KMS-11 (cell line): ENCODE data around the gene DAPK3.

Experiments used
- H2AFZ ChIP-seq: fragments of 200-600 bp; sonication (generic); 2 replicates; pipeline ENCODE4 v1.6.1; 2016; ENCODE audit warnings: antibody characterized with exemption, mixed run types, low read depth
- H3K27ac ChIP-seq: fragments of 200-600 bp; sonication (generic); 2 replicates; pipeline ENCODE4 v1.6.1; 2016; ENCODE audit warnings: mild to moderate bottlenecking, mixed run types
- H3K27me3 ChIP-seq: fragments of 200-600 bp; sonication (generic); 2 replicates; pipeline ENCODE4 v1.6.1; 2017; ENCODE audit warnings: mild to moderate bottlenecking, low read depth, mixed run types, moderate library complexity; ENCODE audit not compliant: insufficient read depth
- H3K36me3 ChIP-seq: fragments of 200-600 bp; sonication (generic); 2 replicates; pipeline ENCODE4 v1.6.1; 2017; ENCODE audit warnings: mild to moderate bottlenecking, mixed run types; ENCODE audit not compliant: insufficient read depth
- H3K4me1 ChIP-seq: fragments of 200-600 bp; sonication (generic); 2 replicates; pipeline ENCODE4 v1.6.1; 2016; ENCODE audit warnings: mild to moderate bottlenecking, low read depth, mixed run types; ENCODE audit not compliant: poor library complexity, severe bottlenecking
- H3K4me2 ChIP-seq: fragments of 200-600 bp; sonication (generic); 2 replicates; pipeline ENCODE4 v1.7.0; 2016; ENCODE audit warnings: mild to moderate bottlenecking, mixed run types
- H3K4me3 ChIP-seq: fragments of 200-600 bp; sonication (generic); IDR thresholded peaks from 2 replicates; pipeline ENCODE4 v1.6.1; 2017; ENCODE audit warnings: low read depth, low read length, mixed read lengths; ENCODE audit not compliant: insufficient read depth
- H3K79me2 ChIP-seq: fragments of 200-600 bp; sonication (generic); 2 replicates; pipeline ENCODE4 v1.6.1; 2016; ENCODE audit warnings: low read depth, mixed run types; ENCODE audit not compliant: insufficient read depth
- H3K9ac ChIP-seq: fragments of 200-600 bp; sonication (generic); 2 replicates; pipeline ENCODE4 v1.6.1; 2016; ENCODE audit warnings: mild to moderate bottlenecking, mixed run types
- H4K20me1 ChIP-seq: fragments of 200-600 bp; sonication (generic); 2 replicates; pipeline ENCODE4 v1.6.1; 2016; ENCODE audit warnings: mild to moderate bottlenecking, mixed run types; ENCODE audit not compliant: insufficient read depth
- CTCF ChIP-seq: fragments of 200-600 bp; sonication (generic); conservative IDR thresholded peaks from 2 replicates; pipeline ENCODE4 v1.6.1; 2017; ENCODE audit warnings: low read depth, mild to moderate bottlenecking, antibody characterized with exemption, low read length, moderate library complexity, mixed read lengths

Gene DAPK3

DNA sequence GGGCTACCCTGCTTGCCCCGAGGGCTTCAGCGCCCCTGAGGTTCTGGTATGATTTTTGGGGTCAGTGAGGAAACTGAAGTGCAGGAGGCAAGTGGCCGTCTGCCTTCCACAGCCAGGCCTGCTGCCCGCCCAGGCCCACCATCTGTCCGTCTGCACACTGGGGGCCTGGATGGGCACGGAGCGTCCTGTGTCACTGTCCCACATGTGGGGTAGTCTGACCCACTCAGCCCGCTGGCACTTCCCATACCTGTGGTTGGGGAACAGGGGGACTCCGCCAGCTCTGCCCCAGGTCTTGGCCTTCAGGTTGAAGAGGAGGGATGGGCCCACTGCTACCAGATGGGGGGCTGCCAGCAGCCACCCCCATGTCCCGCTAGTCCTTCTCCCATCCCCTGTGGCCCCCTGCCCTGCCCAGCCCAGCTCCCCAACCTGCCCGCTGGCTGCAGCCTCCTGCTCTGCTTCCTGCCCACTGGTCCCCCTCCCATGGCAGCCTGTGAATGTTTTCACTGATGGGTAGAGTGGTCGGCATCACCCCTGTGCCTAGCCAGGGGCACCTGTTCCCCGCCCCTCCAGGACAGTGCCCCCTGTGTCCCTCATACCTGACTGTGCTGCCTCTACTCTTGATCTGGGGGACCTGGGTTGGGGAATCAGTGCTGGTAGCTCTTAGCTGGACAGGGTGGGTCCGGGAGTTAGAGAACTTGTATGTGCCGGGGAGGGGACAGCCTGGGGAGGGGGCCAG is 46.2 kb upstream of the DAPK3 start:
- H3K4me3 ChIP-seq = no peak overlapping the region
- no peak overlapping the region for H3K9ac ChIP-seq
- H3K79me2 ChIP-seq = peaks cover 4% of the 10 kb centered on the region; the same call in 1 of the 2 replicates
- H3K4me2 ChIP-seq = no peak overlapping the region
- no peaks in the 10 kb centered on the region for H3K4me1 ChIP-seq
- no peaks in the 10 kb centered on the region for H4K20me1 ChIP-seq
- H2AFZ ChIP-seq = no peak overlapping the region
- no peaks in the 10 kb centered on the region for H3K27me3 ChIP-seq
- H3K27ac ChIP-seq = no peak overlapping the region
- H3K36me3 ChIP-seq = no peaks in the 10 kb centered on the region
- TF ChIP-seq CTCF = no peak

- no peak overlapping the region for H3K4me3 ChIP-seq
- no peak overlapping the region for H3K9ac ChIP-seq
- H2AFZ ChIP-seq = no peak overlapping the region
- no peaks in the 10 kb centered on the region for H3K27me3 ChIP-seq
- no peaks in the 10 kb centered on the region for H3K4me1 ChIP-seq
- H3K36me3 ChIP-seq = no peaks in the 10 kb centered on the region
- no peaks in the 10 kb centered on the region for H4K20me1 ChIP-seq
- H3K79me2 ChIP-seq = peaks cover 4% of the 10 kb centered on the region; the same call in 1 of the 2 replicates
- no peak overlapping the region for H3K4me2 ChIP-seq
- TF ChIP-seq CTCF = no peak
- H3K27ac ChIP-seq = no peak overlapping the region
Measured at GRCh38 chr19:4016486-4016885, 45.6 kb upstream of the DAPK3 start.

DNA sequence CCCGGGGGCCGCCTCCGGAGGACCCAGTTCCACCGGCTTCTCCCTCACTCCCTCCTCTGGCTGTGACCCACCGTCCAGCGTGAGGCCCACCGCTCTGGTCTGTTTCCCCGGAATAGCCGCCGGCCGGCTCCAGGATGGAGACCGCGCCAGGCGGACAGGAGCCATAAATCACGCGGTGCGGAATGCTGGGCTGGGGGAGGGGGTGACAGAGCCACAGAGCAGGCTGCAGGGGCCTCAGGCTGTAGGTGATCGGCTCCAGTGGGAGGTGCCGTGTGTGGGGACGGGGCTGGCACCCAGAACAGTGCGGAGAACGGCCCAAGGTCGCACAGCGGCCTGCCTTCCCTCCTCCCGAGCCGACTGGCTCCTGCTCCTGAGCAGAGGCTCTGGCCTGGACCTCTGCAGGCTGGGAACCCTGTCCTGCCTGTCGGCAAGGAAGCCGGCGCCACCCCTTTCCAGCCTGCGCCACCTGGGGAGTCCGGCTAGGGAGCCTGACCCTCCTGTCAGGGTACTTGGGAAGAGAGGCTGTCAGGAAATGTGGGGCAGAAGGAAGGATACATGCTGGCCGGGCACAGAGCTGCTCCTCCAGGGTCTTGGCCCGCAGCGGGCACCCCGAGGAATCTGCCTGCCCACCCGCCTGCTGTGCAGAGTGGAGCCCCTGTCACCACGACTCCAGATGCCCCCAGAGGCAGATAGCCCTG is 45.0 kb upstream of the DAPK3 start:
- Histone ChIP-seq H3K27me3 (no peaks in the 10 kb centered on the region), H3K27ac (no peak overlapping the region), H4K20me1 (no peaks in the 10 kb centered on the region), H3K9ac (no peak overlapping the region), H3K4me3 (no peak overlapping the region), H3K4me2 (no peak overlapping the region), H2AFZ (no peak overlapping the region), H3K4me1 (no peaks in the 10 kb centered on the region), H3K36me3 (no peaks in the 10 kb centered on the region), H3K79me2 (peaks cover 4% of the 10 kb centered on the region; the same call in 1 of the 2 replicates)
- no peak for TF ChIP-seq CTCF

DNA sequence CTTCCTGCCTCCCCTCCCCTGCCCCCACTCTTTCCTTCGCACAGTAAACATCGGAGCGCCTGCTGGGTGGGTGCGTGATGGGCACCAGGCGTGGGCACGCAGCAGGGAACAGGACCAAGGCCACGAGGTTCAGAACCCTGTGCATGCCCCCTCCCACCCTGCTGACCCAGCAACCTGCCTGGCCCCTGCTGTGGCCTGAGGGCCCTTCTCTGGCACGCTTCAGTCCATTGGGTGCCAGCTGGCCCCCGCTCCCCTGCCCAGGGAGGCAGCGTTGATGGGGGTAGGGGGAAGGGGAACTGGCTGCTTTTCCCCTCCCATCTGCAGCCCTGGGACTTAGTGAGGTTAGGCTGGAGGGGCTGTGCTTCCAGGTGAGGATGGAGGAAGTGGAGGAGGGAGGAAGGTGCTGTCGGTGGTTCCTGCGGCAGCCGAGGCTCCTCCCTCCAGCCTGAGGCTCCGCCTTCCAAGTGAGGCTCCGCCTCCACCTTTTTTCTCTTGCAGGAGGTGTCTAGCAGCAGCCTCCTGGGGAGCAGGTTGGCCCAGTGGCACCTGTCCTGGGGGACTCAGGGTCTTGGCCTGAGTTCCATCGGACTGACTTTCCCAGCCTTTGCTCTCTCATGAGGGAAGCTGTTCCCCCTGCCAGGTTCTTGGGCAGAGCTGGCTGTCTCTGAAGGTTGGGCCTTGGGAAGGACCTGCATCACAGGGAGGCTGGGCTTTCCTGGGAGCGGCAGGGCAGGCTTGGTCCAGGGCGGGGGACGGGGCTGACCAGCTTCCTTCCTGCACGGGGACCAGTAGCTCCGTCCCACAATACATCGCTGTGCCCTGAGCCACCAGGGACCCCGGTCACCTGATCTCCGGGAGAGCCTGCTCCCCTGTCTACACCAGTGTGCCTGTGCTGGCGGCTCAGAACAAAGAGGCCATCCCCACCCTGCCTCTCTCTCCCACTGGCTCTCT is 43.9 kb upstream of the DAPK3 start:
- H3K27me3 ChIP-seq = no peaks in the 10 kb centered on the region
- no peak overlapping the region for H3K9ac ChIP-seq
- H3K36me3 ChIP-seq = no peaks in the 10 kb centered on the region
- no peak for TF ChIP-seq CTCF
- no peaks in the 10 kb centered on the region for H4K20me1 ChIP-seq
- H3K4me1 ChIP-seq = no peaks in the 10 kb centered on the region
- H3K79me2 ChIP-seq = 0 out of 2 replicates have a peak, but pooled peaks cover 10% of the 10 kb centered on the region
- no peak overlapping the region for H3K4me3 ChIP-seq
- no peak overlapping the region for H2AFZ ChIP-seq
- no peak overlapping the region for H3K27ac ChIP-seq
- H3K4me2 ChIP-seq = no peak overlapping the region
